Urothelium cell line (cell line): ENCODE measurements around the gene TTLL11.
"Not testable (repeated sequence)": the region's sequence is repeated elsewhere in the genome, so short reads cannot be mapped to it uniquely, and the experiment has no call there.

Source experiments
- DNase-seq: peaks from one replicate; pipeline ENCODE4 v3.0.0; 2011; ENCODE audit warnings: low spot score, mixed read lengths
- FAIRE-seq: peaks from 2 replicates; lab custom pipeline; 2011; peaks lifted over from hg19 to GRCh38; lab: Jason Lieb, UNC

Gene TTLL11

GRCh38 chr9:121981118-121981883, 111.8 kb downstream of the TTLL11 start:
- DNase-seq, result no peak
- no peak for FAIRE-seq

GRCh38 chr9:121980665-121981064, 112.4 kb downstream of the TTLL11 start:
- FAIRE-seq, DNase-seq: not testable (repeated sequence)

- no peak for FAIRE-seq
Measured at GRCh38 chr9:121979736-121980135, 113.4 kb downstream of the TTLL11 start.

GRCh38 chr9:121976751-121977150, 116.4 kb downstream of the TTLL11 start:
- no peak for FAIRE-seq
- DNase-seq, result no peak

More at GRCh38 chr9:121979736-121980135, 113.4 kb downstream of the TTLL11 start:
- DNase-seq, result no peak

- DNase-seq (no peak), FAIRE-seq (no peak)
Measured at GRCh38 chr9:121975801-121976277, 117.3 kb downstream of the TTLL11 start.

- DNase-seq (no peak), FAIRE-seq (no peak)
Measured at GRCh38 chr9:121974421-121974820, 118.7 kb downstream of the TTLL11 start.

GRCh38 chr9:121972501-121972981, 120.6 kb downstream of the TTLL11 start:
- DNase-seq, result peak; percentile 25
- FAIRE-seq, result no peak

GRCh38 chr9:121968056-121968455, 125.1 kb downstream of the TTLL11 start:
- FAIRE-seq, result no peak
- no peak for DNase-seq

- DNase-seq, result no peak
- no peak for FAIRE-seq
Measured at GRCh38 chr9:121966706-121967105, 126.4 kb downstream of the TTLL11 start.

- DNase-seq (no peak), FAIRE-seq (no peak)
Measured at GRCh38 chr9:121963528-121963995, 129.5 kb downstream of the TTLL11 start.

- no peak for DNase-seq
- FAIRE-seq, result no peak
Measured at GRCh38 chr9:121962421-121962820, 130.7 kb downstream of the TTLL11 start.

- FAIRE-seq, result no peak
Measured at GRCh38 chr9:121960665-121961064, 132.4 kb downstream of the TTLL11 start.

GRCh38 chr9:121958530-121958929, 134.6 kb downstream of the TTLL11 start:
- DNase-seq (no peak), FAIRE-seq (no peak)

More at GRCh38 chr9:121960665-121961064, 132.4 kb downstream of the TTLL11 start:
- DNase-seq, result no peak

GRCh38 chr9:121956808-121957207, 136.3 kb downstream of the TTLL11 start:
- FAIRE-seq, result no peak
- no peak for DNase-seq

GRCh38 chr9:121955649-121956048, 137.5 kb downstream of the TTLL11 start:
- FAIRE-seq (no peak), DNase-seq (no peak)

- no peak for DNase-seq
- no peak for FAIRE-seq
Measured at GRCh38 chr9:121954477-121955140, 138.5 kb downstream of the TTLL11 start.

- FAIRE-seq (no peak), DNase-seq (no peak)
Measured at GRCh38 chr9:121952611-121953010, 140.5 kb downstream of the TTLL11 start.

GRCh38 chr9:121950866-121951265, 142.2 kb downstream of the TTLL11 start:
- no peak for FAIRE-seq

GRCh38 chr9:121950441-121950840, 142.7 kb downstream of the TTLL11 start:
- FAIRE-seq, result no peak
- DNase-seq, result no peak

More at GRCh38 chr9:121950866-121951265, 142.2 kb downstream of the TTLL11 start:
- DNase-seq, result no peak

GRCh38 chr9:121949766-121950165, 143.3 kb downstream of the TTLL11 start:
- FAIRE-seq, result no peak

GRCh38 chr9:121949364-121949763, 143.7 kb downstream of the TTLL11 start:
- FAIRE-seq (no peak), DNase-seq (no peak)

More at GRCh38 chr9:121949766-121950165, 143.3 kb downstream of the TTLL11 start:
- DNase-seq, result no peak

GRCh38 chr9:121947775-121948174, 145.3 kb downstream of the TTLL11 start:
- FAIRE-seq, result no peak

More at GRCh38 chr9:121947775-121948174, 145.3 kb downstream of the TTLL11 start:
- DNase-seq, result no peak
